NCI-H2227 treated with DMSO at 0.1 percent for 48 hours (cell line): ENCODE data around the gene HIGD1A.

Experiments used
- DNase-seq: peaks from one replicate; lab custom pipeline; 2025; lab: John Stamatoyannopoulos, UW

HIGD1A gene

GRCh38 chr3:42755681-42756578 is 48.4 kb downstream of the HIGD1A start:
- DNase-seq, result no peak

- no peak for DNase-seq
Measured at GRCh38 chr3:42753757-42754156, 50.5 kb downstream of the HIGD1A start.

DNA sequence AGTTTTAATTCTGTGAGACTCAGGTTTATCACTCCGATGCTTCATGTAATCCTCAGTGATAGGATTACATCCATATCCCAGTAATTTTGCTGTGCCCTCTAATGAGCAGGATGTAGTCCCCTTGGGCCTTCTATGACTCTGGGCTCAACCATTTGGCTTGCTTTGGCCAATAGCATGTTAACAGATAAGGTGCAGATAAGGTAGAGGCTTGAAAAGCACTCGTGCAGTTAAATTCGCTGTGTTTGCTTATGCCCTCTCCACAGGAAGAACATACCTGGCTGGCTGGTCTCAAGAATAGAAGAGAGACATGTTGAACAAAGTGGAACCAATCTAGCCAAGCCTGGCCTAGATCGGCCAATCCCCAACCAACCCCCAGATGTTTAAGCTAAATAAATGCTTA is 51.3 kb downstream of the HIGD1A start:
- no peak for DNase-seq

DNA sequence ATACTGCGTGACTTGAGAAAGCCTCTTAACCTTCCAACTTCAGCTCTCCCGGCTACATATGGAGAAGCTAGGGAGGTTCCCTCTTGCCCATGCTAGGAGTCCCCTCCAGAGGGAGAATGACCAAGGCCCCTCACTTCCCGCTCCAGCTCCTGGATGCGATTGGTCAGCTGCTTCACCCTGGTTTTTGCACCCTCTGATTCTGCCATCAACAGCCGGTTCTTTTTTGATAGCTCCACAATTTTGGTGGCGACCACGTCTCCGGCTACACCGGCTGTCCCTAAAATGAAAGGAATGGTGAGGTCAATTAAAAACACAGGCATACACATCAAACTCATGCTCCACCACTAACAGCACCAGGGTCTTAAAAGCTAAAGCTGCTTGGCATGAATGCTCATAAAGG is 51.8 kb downstream of the HIGD1A start:
- DNase-seq, result no peak

DNA sequence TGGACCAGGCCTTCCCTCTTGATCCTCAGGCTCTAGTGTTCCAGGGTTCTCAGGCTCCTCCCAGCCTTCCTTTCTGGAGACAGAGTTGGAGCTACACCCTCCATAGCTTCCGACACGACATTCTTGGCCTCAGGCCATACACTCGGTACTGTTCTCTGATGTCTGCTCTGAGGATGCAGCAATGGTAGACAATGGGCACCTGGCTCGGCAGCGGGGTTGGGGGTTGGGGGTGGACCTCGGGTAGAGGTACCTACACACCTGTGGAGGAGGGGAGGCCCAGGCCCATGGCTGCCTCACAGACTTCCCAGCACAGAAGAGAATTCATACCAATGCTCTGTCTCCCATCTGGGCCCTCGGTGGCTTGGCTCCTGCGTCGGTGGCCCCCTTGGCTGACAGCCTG is 52.7 kb downstream of the HIGD1A start:
- DNase-seq, result no peak

DNA sequence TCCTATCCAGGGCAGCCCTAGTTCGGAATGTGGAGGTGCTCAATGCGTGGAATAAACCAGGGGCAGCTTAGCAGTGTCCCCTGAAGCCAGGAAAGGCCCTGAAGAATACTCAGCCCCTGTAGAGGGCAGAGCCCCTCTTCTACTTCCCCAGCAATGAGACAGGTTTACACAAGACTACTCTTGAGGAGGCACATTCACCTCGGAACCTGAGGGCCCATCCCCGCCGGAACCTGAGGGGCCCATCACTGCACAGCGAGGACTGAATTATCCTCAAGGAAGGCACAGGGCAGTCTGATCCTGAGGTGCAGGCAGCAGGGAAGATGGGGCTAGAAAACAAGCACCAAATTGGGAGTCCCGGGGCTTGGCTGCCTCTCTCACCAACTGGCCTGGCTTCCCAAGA is 53.5 kb downstream of the HIGD1A start:
- no peak for DNase-seq

- no peak for DNase-seq
Measured at GRCh38 chr3:42749753-42750231, 54.5 kb downstream of the HIGD1A start.

GRCh38 chr3:42749025-42749752 is 55.1 kb downstream of the HIGD1A start:
- no peak for DNase-seq

DNA sequence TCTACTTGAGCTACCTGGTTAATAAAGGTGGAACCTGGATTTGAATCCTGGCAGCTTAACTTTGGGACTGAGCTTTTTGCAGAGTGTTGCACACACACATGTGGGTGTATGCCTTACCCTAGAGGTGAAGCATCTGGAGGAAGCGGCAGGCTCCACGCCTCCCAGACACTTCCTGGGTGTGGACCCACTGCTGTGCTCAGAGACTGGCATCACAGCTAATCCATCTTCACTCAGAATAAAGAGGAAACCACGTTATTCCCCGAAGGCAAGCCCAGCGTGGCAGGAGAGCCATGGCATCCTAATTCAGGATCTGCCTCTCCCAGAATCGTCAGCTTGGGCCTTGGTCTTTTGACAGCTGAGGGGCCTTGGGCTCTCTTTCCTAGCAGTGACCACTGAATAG is 56.7 kb downstream of the HIGD1A start:
- DNase-seq, result no peak

- no peak for DNase-seq
Measured at GRCh38 chr3:42746455-42747450, 57.5 kb downstream of the HIGD1A start.

- no peak for DNase-seq
Measured at GRCh38 chr3:42745776-42746454, 58.4 kb downstream of the HIGD1A start.

- no peak for DNase-seq
Measured at GRCh38 chr3:42745291-42745745, 59.0 kb downstream of the HIGD1A start.

- DNase-seq, result no peak
Measured at GRCh38 chr3:42743204-42743995, 60.9 kb downstream of the HIGD1A start.

GRCh38 chr3:42742688-42743087 is 61.6 kb downstream of the HIGD1A start:
- no peak for DNase-seq

DNA sequence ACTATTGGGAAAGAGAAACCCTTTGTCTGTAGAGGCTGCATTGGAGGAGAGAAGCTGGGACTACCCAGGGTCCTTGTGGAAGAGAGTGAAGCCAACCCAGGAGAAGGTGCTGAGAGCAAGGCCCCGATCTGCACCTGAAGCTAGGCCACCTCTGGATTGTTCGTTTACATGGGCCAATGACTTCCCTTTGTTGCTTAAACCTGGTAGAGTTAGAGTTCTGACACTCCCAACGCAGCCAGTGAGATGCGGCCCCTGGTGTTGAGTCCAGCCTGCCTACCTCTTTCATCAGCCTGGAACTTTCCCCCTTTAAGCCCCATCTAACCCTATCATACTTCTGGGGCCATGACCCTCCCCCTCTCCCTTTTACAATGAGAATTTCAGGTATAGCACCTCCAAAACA is 62.0 kb downstream of the HIGD1A start:
- no peak for DNase-seq

DNA sequence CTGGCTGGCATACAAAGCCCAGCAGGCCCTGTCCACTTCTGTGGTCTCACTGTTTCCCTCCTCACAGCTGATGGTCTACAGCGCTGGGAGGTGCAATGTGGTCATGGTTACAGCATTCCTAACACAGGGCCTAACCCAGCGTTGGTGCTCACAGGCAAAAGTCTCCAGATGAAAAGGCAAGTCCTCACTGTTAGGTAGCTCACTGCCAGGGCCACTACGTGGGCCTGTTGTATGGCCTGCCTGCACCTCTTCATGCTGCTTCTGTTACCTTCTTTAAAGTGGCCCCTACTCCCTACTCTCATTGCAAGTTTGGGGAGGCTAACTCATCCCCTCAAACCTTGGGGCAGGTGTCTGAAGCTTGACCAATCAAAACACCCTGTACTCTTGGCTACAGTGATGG is 62.5 kb downstream of the HIGD1A start:
- no peak for DNase-seq

GRCh38 chr3:42739401-42740158 is 64.7 kb downstream of the HIGD1A start:
- no peak for DNase-seq

DNA sequence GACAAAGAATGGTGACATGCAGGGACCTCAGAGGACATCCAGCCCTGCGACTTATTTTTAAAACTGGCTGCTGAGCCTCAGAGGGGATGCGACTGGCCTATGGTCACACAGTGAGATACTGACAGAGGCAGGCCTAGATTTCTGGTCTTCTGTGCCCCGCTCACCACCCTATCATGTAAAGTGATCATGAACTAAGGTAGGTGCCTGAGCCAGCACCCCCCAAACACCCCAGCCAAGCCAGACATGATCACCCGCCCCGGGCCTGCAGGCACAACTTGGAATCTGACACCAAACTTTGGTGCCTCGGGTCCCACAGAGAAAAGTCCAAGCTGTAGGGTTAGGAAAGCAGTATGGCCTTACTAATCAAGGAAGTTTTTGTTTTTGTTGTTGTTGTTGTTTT is 67.8 kb downstream of the HIGD1A start:
- no peak for DNase-seq

DNA sequence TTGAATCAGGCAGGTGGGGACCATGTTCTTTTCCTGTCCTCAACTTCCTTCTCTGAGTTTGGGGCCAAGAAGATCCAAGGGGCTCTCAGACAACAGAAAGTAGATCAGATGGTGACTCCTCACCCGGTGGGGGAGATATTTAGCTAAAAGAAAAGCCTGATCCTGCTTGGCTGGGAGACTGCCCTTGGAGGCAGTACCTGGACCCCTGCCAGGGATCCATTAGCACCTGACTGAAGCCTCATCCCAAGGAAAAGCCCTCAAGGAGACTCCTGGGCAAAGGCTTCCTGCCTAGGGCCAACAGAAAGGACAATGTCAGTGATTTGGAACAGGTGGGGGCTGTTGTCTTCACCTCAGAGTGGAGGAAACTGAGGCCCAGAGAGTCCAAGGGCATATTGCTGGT is 68.2 kb downstream of the HIGD1A start:
- no peak for DNase-seq

DNA sequence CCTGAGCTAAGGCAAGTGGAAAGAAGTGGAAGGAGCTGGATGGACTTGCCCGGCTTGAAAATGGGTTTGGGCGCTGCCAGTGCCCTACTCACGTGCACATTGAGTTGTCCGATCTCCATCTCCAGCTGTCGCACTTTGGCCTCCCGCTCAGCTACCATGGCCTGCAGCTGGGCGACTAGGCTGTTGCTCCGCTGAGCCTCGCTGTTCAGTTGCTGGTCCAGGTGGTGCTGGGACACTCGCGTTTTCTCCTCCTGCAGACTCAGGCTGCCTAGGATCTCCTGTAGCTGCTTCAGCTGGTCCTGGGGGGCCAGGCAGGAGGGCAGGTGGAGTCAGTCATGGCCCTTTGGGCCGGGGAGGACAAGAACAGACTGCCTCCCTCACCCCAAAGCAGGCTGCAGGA is 68.7 kb downstream of the HIGD1A start:
- no peak for DNase-seq
